ENCODE measurements around the gene NKX2-2. TPM values are rescaled to one million over a fixed set of nuclear protein-coding genes. Genes with fewer than 3 reads are reported as not detected.

NKX2-2 gene
- total and polyA plus RNA-seq, 8 donors: 2.0 to 28.7 (median 3.7) TPM

GRCh38 chr20:21529863-21530262 is 16.0 kb upstream of the NKX2-2 start:
- ATAC-seq (peak in 3 of 4 donors; percentile 50 to 72 (median 61)), DNase-seq (no peak), FAIRE-seq (no peak)
- Histone ChIP-seq H3K36me3 (no peaks in the 10 kb centered on the region), H3K9me3 (no peaks in the 10 kb centered on the region), H3K27ac (no peak overlapping the region), H3K4me3 (no peak overlapping the region), H3K27me3 (peaks cover 0 to 4% (median 0%) of the 10 kb centered on the region in 4 donors), H3K4me1 (no peaks in the 10 kb centered on the region)
- TF ChIP-seq, protein P1, sequence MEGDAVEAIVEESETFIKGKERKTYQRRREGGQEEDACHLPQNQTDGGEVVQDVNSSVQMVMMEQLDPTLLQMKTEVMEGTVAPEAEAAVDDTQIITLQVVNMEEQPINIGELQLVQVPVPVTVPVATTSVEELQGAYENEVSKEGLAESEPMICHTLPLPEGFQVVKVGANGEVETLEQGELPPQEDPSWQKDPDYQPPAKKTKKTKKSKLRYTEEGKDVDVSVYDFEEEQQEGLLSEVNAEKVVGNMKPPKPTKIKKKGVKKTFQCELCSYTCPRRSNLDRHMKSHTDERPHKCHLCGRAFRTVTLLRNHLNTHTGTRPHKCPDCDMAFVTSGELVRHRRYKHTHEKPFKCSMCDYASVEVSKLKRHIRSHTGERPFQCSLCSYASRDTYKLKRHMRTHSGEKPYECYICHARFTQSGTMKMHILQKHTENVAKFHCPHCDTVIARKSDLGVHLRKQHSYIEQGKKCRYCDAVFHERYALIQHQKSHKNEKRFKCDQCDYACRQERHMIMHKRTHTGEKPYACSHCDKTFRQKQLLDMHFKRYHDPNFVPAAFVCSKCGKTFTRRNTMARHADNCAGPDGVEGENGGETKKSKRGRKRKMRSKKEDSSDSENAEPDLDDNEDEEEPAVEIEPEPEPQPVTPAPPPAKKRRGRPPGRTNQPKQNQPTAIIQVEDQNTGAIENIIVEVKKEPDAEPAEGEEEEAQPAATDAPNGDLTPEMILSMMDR (IDR thresholded peaks at IDR 0.05): no peak
- intact Hi-C loops (cut with DNase I): no loop called here
- WGBS, 2 donors: 9 to 11% methylated on average over 6 of the region's 6 CpGs

GRCh38 chr20:21528870-21529269 is 15.0 kb upstream of the NKX2-2 start:
- WGBS, 2 donors: 79 to 91% methylated on average over 5 of the region's 5 CpGs
- Histone ChIP-seq H3K4me1 (no peaks in the 10 kb centered on the region), H3K27ac (no peak overlapping the region), H3K9me3 (no peaks in the 10 kb centered on the region), H3K27me3 (peaks cover 0 to 4% (median 0%) of the 10 kb centered on the region in 4 donors), H3K36me3 (no peaks in the 10 kb centered on the region), H3K4me3 (no peak overlapping the region)
- DNase-seq: no peak
- TF ChIP-seq, protein P1 (IDR thresholded peaks at IDR 0.05): no peak
- ATAC-seq: no peak
- intact Hi-C loops (cut with DNase I): no loop called here
- no peak for FAIRE-seq

DNA sequence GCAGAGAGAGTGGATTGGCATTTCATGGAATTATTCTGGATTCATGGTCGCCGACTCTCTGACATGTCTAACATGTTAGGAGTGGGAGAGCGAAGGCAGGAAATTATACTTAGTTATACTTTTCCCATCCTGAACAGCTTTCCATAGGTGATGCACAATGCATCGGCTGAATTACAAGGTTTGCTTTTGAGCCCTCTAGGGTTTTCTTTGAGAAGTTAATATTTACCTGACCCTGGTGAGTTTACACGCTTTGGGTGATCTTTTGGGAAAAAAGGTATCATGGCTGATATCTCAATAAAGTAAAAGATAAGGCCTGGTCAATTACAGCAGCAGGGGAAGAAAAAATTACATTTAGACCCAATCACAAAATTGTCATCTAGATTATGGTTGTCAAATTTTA is 14.0 kb upstream of the NKX2-2 start:
- ATAC-seq (no peak), DNase-seq (no peak), FAIRE-seq (no peak)
- Histone ChIP-seq H3K4me3 (no peak overlapping the region), H3K27ac (no peak overlapping the region), H3K27me3 (peaks cover 0 to 11% (median 0%) of the 10 kb centered on the region in 4 donors), H3K36me3 (no peaks in the 10 kb centered on the region), H3K4me1 (peaks cover 0 to 1% (median 0%) of the 10 kb centered on the region in 3 donors), H3K9me3 (no peaks in the 10 kb centered on the region)
- 67 to 75% methylated on average over 5 of the region's 5 CpGs for WGBS, 2 donors
- intact Hi-C loops (cut with DNase I): no loop called here
- TF ChIP-seq, protein P1 (IDR thresholded peaks at IDR 0.05): no peak

- Histone ChIP-seq H3K27ac (no peak overlapping the region), H3K27me3 (peaks cover 0 to 19% (median 0%) of the 10 kb centered on the region in 4 donors), H3K4me1 (peaks cover 0 to 3% (median 0%) of the 10 kb centered on the region in 3 donors), H3K4me3 (no peak overlapping the region), H3K36me3 (no peaks in the 10 kb centered on the region), H3K9me3 (no peaks in the 10 kb centered on the region)
- TF ChIP-seq, protein P1 (IDR thresholded peaks at IDR 0.05): no peak
- intact Hi-C loops (cut with DNase I): no loop called here
- FAIRE-seq (no peak), ATAC-seq (no peak), DNase-seq (no peak)
Measured at GRCh38 chr20:21526776-21527175, 12.9 kb upstream of the NKX2-2 start.

- no peak overlapping the region for H3K27ac ChIP-seq
- H3K27me3 ChIP-seq: peaks cover 0 to 28% (median 0%) of the 10 kb centered on the region in 4 donors
- TF ChIP-seq, protein P1 (IDR thresholded peaks at IDR 0.05): no peak
- intact Hi-C loops (cut with DNase I): no loop called here
- no peaks in the 10 kb centered on the region for H3K36me3 ChIP-seq
- no peak for DNase-seq
- peaks cover 0 to 3% (median 0%) of the 10 kb centered on the region in 3 donors for H3K4me1 ChIP-seq
- H3K9me3 ChIP-seq: no peaks in the 10 kb centered on the region
- 60 to 79% methylated on average over 2 of the region's 2 CpGs for WGBS, 2 donors
- no peak for FAIRE-seq
- no peak overlapping the region for H3K4me3 ChIP-seq
- ATAC-seq: no peak
Measured at GRCh38 chr20:21523895-21524294, 10.0 kb upstream of the NKX2-2 start.
